Pancreas (tissue), 10 donors: ENCODE data around the gene MPLKIP. TPM values are rescaled to one million over a fixed set of nuclear protein-coding genes. Genes with fewer than 3 reads are reported as not detected.
"Not testable (repeated sequence)": the region's sequence is repeated elsewhere in the genome, so short reads cannot be mapped to it uniquely, and the experiment has no call there.

ENCODE experiments used
- ATAC-seq, 4 donors: fragments of 200-7000 bp; cut with Tn5 transposase; one replicate each; pipeline versions ENCODE4 v1.8.0 to v1.9.1; 2020; ENCODE audit warnings: mild to moderate bottlenecking in 4 of 4, moderate library complexity in 4 of 4
- DNase-seq, 6 donors: peaks; one replicate each; pipeline ENCODE4 v3.0.0-alpha.2; 2020
- FAIRE-seq: peaks from 2 replicates; lab custom pipeline; 2012; peaks lifted over from hg19 to GRCh38; lab: Jason Lieb, UNC
- H3K27ac ChIP-seq, 4 donors: fragments of 200-600 bp; sonication (generic); 1 replicate in 3 of 4; 2 replicates in 1 of 4; pipeline versions ENCODE4 v1.5.0 to v1.8.0; 2020
- H3K27me3 ChIP-seq, 4 donors: fragments of 200-600 bp; one replicate each; pipeline ENCODE4 v1.8.0; 2021
- H3K36me3 ChIP-seq, 3 donors: fragments of 200-600 bp; sonication (generic) in 1 of 3; one replicate each; pipeline versions ENCODE4 v1.5.0 to v1.8.0; 2020 to 2021
- H3K4me1 ChIP-seq, 3 donors: fragments of 200-600 bp; one replicate each; pipeline ENCODE4 v1.8.0; 2021
- H3K4me3 ChIP-seq, 4 donors: fragments of 200-600 bp; sonication (generic) in 2 of 4; one replicate each; pipeline versions ENCODE4 v1.5.0 to v1.8.0; 2020 to 2021
- H3K9me3 ChIP-seq, 4 donors: fragments of 200-600 bp; one replicate each; pipeline ENCODE4 v1.8.0; 2021
- WGBS, 2 donors: extraction: QIAGEN DNeasy Blood & Tissue Kit; methylation state at CpG; one replicate each; pipeline ENCODE4 v1.1.7; 2013; 5-methylcytosine and 5-hydroxymethylcytosine counted together
- intact Hi-C, 3 donors: fragments of 100-400 bp; cut with DNase I; formaldehyde crosslinking; loops; one replicate each; pipeline versions ENCODE4 v1.11.1 to v1.14.2; 2022
- polyA plus RNA-seq, 2 donors: library from polyadenylated mRNA; stranded (reverse); fragments of 200-250 nt; gene quantifications; one replicate each; pipeline ENCODE4 v1.2.3, GENCODE V29; 2013
- total RNA-seq, 6 donors: library from RNA; stranded (reverse); fragmentation: NEBNext Ultra II Directional in 4 of 6; extraction: Animal tissue kit (Norgen Biotek cat#: 25700) in 4 of 6; gene quantifications; one replicate each; pipeline versions ENCODE4 v1.2.1 to v1.2.4, GENCODE V29; 2021 to 2023
- TF ChIP-seq, protein P1 (sequence below), 4 donors: fragments of 200-600 bp; sonication (generic) in 3 of 4; IDR thresholded peaks; one replicate each; pipeline versions ENCODE4 v1.5.0 to v1.8.0; 2021; ENCODE audit warnings: antibody characterized with exemption in 4 of 4
- donor health status: healthy with polysubstance abuse.
- donor health status: DM: no; HTN: no; CAD: no; lungs with moderate emphysema.
- donor health status: DM: no; HTN: no; CAD: no.
- donor health status: control.
- donor health status: control.
- donor health status: Bipolar disorder and iron deficiency.
- donor health status: DM: yes; HTN: yes; CAD: no.
- donor health status: DM: no; HTN: no; CAD: no.
- donor health status: DM: no; HTN: no; CAD: no.
- donor health status: DM: yes; HTN: yes; CAD: no.

MPLKIP gene
- total RNA-seq (10 to 100 TPM in 5 of 6 donors, 1 to 10 TPM in 1; 9.3 to 19.2 (median 14.4) TPM), polyA plus RNA-seq (10 to 100 TPM; 19.5 to 21.7 TPM)

DNA sequence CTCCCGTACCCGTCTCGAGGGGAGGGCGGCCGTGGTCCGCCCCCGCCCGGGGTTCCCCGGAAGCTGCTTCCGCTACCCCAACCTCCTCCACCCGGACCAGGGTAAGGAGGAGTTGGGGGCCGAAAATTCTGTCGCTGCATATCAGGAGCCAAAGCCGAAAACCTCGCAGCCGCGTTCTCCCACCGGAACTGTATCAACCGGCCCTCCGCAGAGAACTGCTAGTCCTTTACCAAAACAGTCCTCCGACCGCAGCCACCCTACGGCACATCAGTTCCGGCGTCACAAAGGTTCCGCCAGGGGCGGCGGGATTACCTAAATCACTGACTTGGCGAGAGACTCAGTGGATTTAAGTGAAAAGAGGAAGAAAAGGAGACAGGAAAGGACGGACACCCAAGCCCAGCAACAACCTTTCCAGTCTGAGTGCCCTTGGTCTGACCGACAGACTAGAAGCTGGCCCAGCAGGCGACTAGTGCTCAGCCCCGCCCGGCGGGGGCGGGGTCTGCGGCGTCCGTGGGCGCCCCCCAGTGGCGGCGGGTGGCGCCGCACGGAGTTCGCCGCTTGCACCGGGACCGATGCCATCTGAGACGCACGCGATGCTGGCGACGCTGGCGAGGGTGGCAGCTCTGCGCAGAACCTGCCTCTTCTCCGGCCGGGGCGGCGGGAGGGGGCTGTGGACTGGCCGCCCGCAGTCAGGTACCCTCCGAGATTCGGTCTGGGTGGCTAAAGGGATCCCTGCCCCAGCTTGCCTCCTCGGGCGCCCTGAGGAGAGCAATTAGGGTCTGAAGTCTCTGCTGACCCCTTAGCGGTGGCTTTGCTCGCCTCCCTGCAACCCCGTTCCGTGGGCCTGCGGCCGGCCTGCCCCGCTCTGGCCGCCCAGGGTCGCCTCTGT, at the start of gene MPLKIP, which contains the start of gene SUGCT:
Gene MPLKIP, minus strand, starts transcription at position 195 of the 889 bp plus-strand sequence. Its CDS starts 55 bp downstream, at position 140.
Gene SUGCT, plus strand, starts transcription at position 578 of the 889 bp plus-strand sequence.
- WGBS, 2 donors = 0% methylated on average over 57 to 75 of the region's 75 CpGs

GRCh38 chr7:40182452-40182851, 48.0 kb upstream of the MPLKIP start:
- no peak overlapping the region for H3K4me3 ChIP-seq
- intact Hi-C loops = no loop called here
- no peaks in the 10 kb centered on the region for H3K9me3 ChIP-seq
- no peak for FAIRE-seq
- TF ChIP-seq, protein P1, sequence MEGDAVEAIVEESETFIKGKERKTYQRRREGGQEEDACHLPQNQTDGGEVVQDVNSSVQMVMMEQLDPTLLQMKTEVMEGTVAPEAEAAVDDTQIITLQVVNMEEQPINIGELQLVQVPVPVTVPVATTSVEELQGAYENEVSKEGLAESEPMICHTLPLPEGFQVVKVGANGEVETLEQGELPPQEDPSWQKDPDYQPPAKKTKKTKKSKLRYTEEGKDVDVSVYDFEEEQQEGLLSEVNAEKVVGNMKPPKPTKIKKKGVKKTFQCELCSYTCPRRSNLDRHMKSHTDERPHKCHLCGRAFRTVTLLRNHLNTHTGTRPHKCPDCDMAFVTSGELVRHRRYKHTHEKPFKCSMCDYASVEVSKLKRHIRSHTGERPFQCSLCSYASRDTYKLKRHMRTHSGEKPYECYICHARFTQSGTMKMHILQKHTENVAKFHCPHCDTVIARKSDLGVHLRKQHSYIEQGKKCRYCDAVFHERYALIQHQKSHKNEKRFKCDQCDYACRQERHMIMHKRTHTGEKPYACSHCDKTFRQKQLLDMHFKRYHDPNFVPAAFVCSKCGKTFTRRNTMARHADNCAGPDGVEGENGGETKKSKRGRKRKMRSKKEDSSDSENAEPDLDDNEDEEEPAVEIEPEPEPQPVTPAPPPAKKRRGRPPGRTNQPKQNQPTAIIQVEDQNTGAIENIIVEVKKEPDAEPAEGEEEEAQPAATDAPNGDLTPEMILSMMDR (IDR thresholded peaks at IDR 0.05) = no peak
- no peaks in the 10 kb centered on the region for H3K4me1 ChIP-seq
- H3K36me3 ChIP-seq = no peaks in the 10 kb centered on the region
- no peak for ATAC-seq
- no peaks in the 10 kb centered on the region for H3K27me3 ChIP-seq
- no peak for DNase-seq
- WGBS, 2 donors = 89% methylated on average over 4 of the region's 4 CpGs
- H3K27ac ChIP-seq = no peak overlapping the region

More for the DNA sequence above, at the start of gene MPLKIP, which contains the start of gene SUGCT:
- ATAC-seq (peak; percentile 95 to 99 (median 96)), DNase-seq (peak; percentile 75 to 92 (median 86)), FAIRE-seq (no peak)
- TF ChIP-seq, protein P1 (IDR thresholded peaks at IDR 0.05) = peak; percentile 98 to 99 (median 99)
- Histone ChIP-seq H3K27me3 (no peaks in the 10 kb centered on the region), H3K9me3 (no peaks in the 10 kb centered on the region), H3K36me3 (no peaks in the 10 kb centered on the region), H3K4me3 (peak within 1 kb of the TSS; percentile 74 to 97 (median 88)), H3K4me1 (peaks cover 3 to 14% (median 14%) of the 10 kb centered on the region in 3 donors), H3K27ac (peak within 1 kb of the TSS; percentile 73 to 90 (median 86))
- intact Hi-C loops = no loop called here

DNA sequence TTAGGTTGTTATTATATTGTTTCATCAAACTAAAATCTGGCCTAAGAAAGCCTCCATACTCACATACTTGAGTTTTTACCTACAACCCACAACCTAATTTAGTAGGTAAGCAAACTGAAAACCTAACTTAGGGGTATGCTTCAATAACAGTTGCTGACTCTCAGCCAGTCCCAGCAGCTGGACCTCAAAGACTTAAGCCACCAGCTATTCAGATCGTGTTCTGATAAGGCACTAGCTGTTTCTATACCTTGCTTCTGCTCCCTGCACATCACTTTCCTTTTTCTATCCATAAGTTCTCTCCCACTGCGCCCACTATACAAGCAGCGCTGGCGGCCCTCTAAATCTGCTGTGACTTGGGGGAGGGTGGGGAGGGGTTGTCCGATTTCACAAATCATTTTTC, 42.6 kb upstream of the MPLKIP start:
- TF ChIP-seq, protein P1 (IDR thresholded peaks at IDR 0.05) = no peak
- WGBS, 2 donors = 86 to 93% methylated on average over 5 of the region's 5 CpGs
- ATAC-seq (no peak), DNase-seq (no peak), FAIRE-seq (no peak)
- Histone ChIP-seq H3K27me3 (no peaks in the 10 kb centered on the region), H3K36me3 (no peaks in the 10 kb centered on the region), H3K27ac (no peak overlapping the region), H3K9me3 (no peaks in the 10 kb centered on the region), H3K4me1 (no peaks in the 10 kb centered on the region), H3K4me3 (no peak overlapping the region)
- intact Hi-C loops = no loop called here

DNA sequence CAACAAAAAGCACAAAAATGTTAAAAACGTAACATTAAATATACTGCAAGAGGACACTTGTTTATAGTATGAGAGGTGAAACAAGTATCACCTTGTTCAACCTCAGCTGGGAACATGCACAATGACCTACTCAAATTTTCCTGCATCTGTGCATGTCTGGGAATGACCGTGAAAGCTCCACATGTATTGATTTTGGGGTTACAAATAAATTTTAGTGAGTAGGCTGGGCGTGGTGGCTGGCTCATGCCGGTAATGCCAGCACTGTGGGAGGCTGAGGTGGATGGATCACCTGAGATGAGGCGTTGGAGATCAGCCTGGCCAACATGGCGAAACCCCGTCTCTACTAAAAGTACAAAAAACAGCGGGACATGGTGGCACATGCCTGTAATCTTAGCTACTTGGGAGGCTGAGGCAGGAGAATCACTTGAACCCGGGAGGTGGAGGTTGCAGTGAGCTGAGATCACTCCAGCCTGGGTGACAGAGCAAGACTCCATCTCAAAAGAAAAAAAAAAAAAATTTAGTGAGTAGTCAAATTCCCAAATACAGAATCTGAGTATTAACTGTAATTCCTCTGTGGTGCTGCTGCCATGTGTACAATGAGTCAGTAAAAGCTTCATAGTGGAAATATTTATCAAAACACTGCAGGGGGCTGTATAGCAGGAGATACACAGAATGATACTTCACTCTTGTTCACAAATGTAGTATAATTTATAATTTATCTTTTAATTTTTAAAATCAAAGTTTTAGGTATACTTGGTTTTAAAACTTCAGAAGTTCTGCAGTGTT, 41.5 kb upstream of the MPLKIP start:
- FAIRE-seq (no peak), ATAC-seq (peak in 2 of 4 donors; percentile 51 to 70), DNase-seq (peak in 2 of 6 donors; percentile 2 to 15)
- Histone ChIP-seq H3K9me3 (no peaks in the 10 kb centered on the region), H3K27me3 (no peaks in the 10 kb centered on the region), H3K27ac (no peak overlapping the region), H3K4me3 (no peak overlapping the region), H3K36me3 (no peaks in the 10 kb centered on the region), H3K4me1 (no peaks in the 10 kb centered on the region)
- 58 to 68% methylated on average over 9 of the region's 9 CpGs for whole genome bisulfite sequencing, 2 donors
- TF ChIP-seq, protein P1 (IDR thresholded peaks at IDR 0.05) = no peak
- intact Hi-C loops = no loop called here

DNA sequence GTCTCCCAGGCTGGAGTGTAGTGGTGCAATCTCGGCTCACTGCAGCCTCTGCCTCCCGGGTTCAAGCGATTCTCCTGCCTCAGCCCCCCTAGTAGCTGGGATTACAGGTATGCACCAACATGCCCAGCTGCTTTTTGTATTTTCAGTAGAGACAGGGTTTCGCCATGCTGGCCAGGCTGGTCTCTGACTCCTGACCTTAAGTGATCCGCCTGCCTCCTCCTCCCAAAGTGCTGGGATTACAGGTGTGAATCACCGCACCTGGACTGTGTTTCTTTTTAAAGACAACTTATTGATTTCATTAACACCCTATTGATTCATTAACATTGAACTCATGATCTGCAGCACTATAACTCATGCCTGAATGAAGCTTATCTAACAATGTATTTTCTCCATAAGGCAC, 40.8 kb upstream of the MPLKIP start:
- H3K4me3 ChIP-seq, H3K27ac ChIP-seq, H3K36me3 ChIP-seq, H3K27me3 ChIP-seq, FAIRE-seq, H3K4me1 ChIP-seq, DNase-seq, intact Hi-C loops, H3K9me3 ChIP-seq, ATAC-seq: not testable (repeated sequence)
- WGBS, 2 donors = 80 to 92% methylated on average over 6 of the region's 6 CpGs

- ATAC-seq, H3K27me3 ChIP-seq, H3K9me3 ChIP-seq, H3K4me1 ChIP-seq, FAIRE-seq, H3K36me3 ChIP-seq, DNase-seq, H3K4me3 ChIP-seq, intact Hi-C loops, H3K27ac ChIP-seq: not testable (repeated sequence)
- WGBS, 2 donors = 89 to 94% methylated on average over 12 to 13 of the region's 13 CpGs
These were observed 38.7 kb upstream of the MPLKIP start for GRCh38 chr7:40173121-40173520.

GRCh38 chr7:40168266-40168665, 33.8 kb upstream of the MPLKIP start:
- FAIRE-seq, H3K27ac ChIP-seq, H3K4me3 ChIP-seq, H3K9me3 ChIP-seq, H3K36me3 ChIP-seq, ATAC-seq, H3K27me3 ChIP-seq, intact Hi-C loops, DNase-seq, H3K4me1 ChIP-seq: not testable (repeated sequence)
- 93 to 97% methylated on average over 3 of the region's 3 CpGs for WGBS, 2 donors
